WTC11 (cell line): ENCODE data around the gene MLXIP. TPM values are rescaled to one million over a fixed set of nuclear protein-coding genes. Genes with fewer than 3 reads are reported as not detected.

Experiments
- ATAC-seq: fragments of 200-7000 bp; cut with Tn5 transposase; 2 replicates; pipeline ENCODE4 v1.10.0; 2021; ENCODE audit warnings: mild to moderate bottlenecking, moderate library complexity
- CTCF ChIA-PET: fragments of 300-600 bp; sonication (Branson Sonifier 250); formaldehyde crosslinking; loops from one replicate; lab custom pipeline; 2021; ENCODE audit warnings: antibody characterized with exemption; lab: Charles Lee
- POLR2A ChIA-PET: fragments of 350-600 bp; sonication (Branson Sonifier 250); formaldehyde crosslinking; loops from one replicate; lab custom pipeline; 2021; ENCODE audit warnings: antibody characterized with exemption; lab: Charles Lee
- DNase-seq: peaks from one replicate; pipeline ENCODE4 v3.0.0; 2021; ENCODE audit warnings: low spot score
- H3K27ac Mint-ChIP-seq: 2 replicates; pipeline ENCODE4 v1.8.0; 2021; ENCODE audit warnings: mixed read lengths
- H3K27me3 Mint-ChIP-seq: 2 replicates; pipeline ENCODE4 v1.8.0; 2021; ENCODE audit warnings: low read depth, mild to moderate bottlenecking, moderate library complexity, mixed read lengths
- H3K36me3 Mint-ChIP-seq: 2 replicates; pipeline ENCODE4 v1.8.0; 2021; ENCODE audit warnings: mixed read lengths
- H3K4me1 Mint-ChIP-seq: 2 replicates; pipeline ENCODE4 v1.8.0; 2022; ENCODE audit warnings: mixed read lengths
- H3K4me3 Mint-ChIP-seq: 2 replicates; pipeline ENCODE4 v1.8.0; 2021; ENCODE audit warnings: mild to moderate bottlenecking, moderate library complexity, mixed read lengths
- H3K9me3 Mint-ChIP-seq: 2 replicates; pipeline ENCODE4 v1.8.0; 2021; ENCODE audit warnings: mixed read lengths
- AFF4 ChIP-seq: sonication (generic); formaldehyde crosslinking; IDR thresholded peaks from 2 replicates; pipeline ENCODE4 v1.8.1; 2023; ENCODE audit warnings: mild to moderate bottlenecking, missing genetic modification reagents, borderline replicate concordance
- AR ChIP-seq: fragments of 250-450 bp; sonication (Bioruptor Pico); IDR thresholded peaks from 2 replicates; pipeline ENCODE4 v1.9.0; 2021; ENCODE audit warnings: mild to moderate bottlenecking
- ARID4B ChIP-seq: sonication (generic); formaldehyde crosslinking; IDR thresholded peaks from 2 replicates; pipeline ENCODE4 v1.8.0; 2023; ENCODE audit warnings: missing genetic modification reagents, mild to moderate bottlenecking, borderline replicate concordance
- ATF1 ChIP-seq: sonication (generic); formaldehyde crosslinking; IDR thresholded peaks from 2 replicates; pipeline ENCODE4 v1.8.1; 2023; ENCODE audit warnings: mild to moderate bottlenecking, moderate library complexity, missing genetic modification reagents
- EMX1 ChIP-seq: fragments of 250-450 bp; sonication (Bioruptor Pico); IDR thresholded peaks from 2 replicates; pipeline ENCODE4 v1.8.0; 2021; ENCODE audit warnings: mild to moderate bottlenecking
- ESRRA ChIP-seq: sonication (generic); formaldehyde crosslinking; IDR thresholded peaks from 2 replicates; pipeline ENCODE4 v1.8.1; 2022; ENCODE audit warnings: mild to moderate bottlenecking, missing genetic modification reagents, borderline replicate concordance
- ETV6 ChIP-seq: sonication (generic); formaldehyde crosslinking; IDR thresholded peaks from 2 replicates; pipeline ENCODE4 v1.8.1; 2022; ENCODE audit warnings: mild to moderate bottlenecking, missing genetic modification reagents
- GABPB1 ChIP-seq: sonication (generic); formaldehyde crosslinking; IDR thresholded peaks from 2 replicates; pipeline ENCODE4 v1.8.1; 2023; ENCODE audit warnings: mild to moderate bottlenecking, missing genetic modification reagents
- IRF1 ChIP-seq: sonication (generic); formaldehyde crosslinking; IDR thresholded peaks from 2 replicates; pipeline ENCODE4 v1.8.0; 2023; ENCODE audit warnings: missing genetic modification reagents
- MXD4 ChIP-seq: fragments of 250-450 bp; sonication (Bioruptor Pico); IDR thresholded peaks from 2 replicates; pipeline ENCODE4 v1.8.0; 2021; ENCODE audit warnings: mild to moderate bottlenecking, moderate library complexity, borderline replicate concordance
- MYBL2 ChIP-seq: sonication (generic); formaldehyde crosslinking; IDR thresholded peaks from 2 replicates; pipeline ENCODE4 v1.8.1; 2023; ENCODE audit warnings: mild to moderate bottlenecking, moderate library complexity, missing genetic modification reagents
- NFATC4 ChIP-seq: fragments of 250-450 bp; sonication (Bioruptor Pico); IDR thresholded peaks from 2 replicates; pipeline ENCODE4 v1.9.0; 2021; ENCODE audit warnings: mild to moderate bottlenecking
- NFE2L1 ChIP-seq: sonication (generic); formaldehyde crosslinking; IDR thresholded peaks from 2 replicates; pipeline ENCODE4 v1.8.1; 2023; ENCODE audit warnings: missing genetic modification reagents
- NR3C1 ChIP-seq: sonication (generic); formaldehyde crosslinking; conservative IDR thresholded peaks from 2 replicates; pipeline ENCODE4 v1.8.1; 2023; ENCODE audit warnings: low read depth, mild to moderate bottlenecking, missing genetic modification reagents
- RORB ChIP-seq: fragments of 250-450 bp; sonication (Bioruptor Pico); IDR thresholded peaks from 2 replicates; pipeline ENCODE4 v1.9.0; 2021; ENCODE audit warnings: mild to moderate bottlenecking
- SP1 ChIP-seq: sonication (generic); formaldehyde crosslinking; conservative IDR thresholded peaks from 2 replicates; pipeline ENCODE4 v1.8.1; 2022; ENCODE audit warnings: missing genetic modification reagents
- TP53 ChIP-seq: sonication (generic); formaldehyde crosslinking; IDR thresholded peaks from 2 replicates; pipeline ENCODE4 v1.8.1; 2023; ENCODE audit warnings: mild to moderate bottlenecking, missing genetic modification reagents
- ZNF317 ChIP-seq: sonication (generic); formaldehyde crosslinking; IDR thresholded peaks from 2 replicates; pipeline ENCODE4 v1.8.1; 2023; ENCODE audit warnings: low read depth, mild to moderate bottlenecking, moderate library complexity, missing genetic modification reagents, borderline replicate concordance
- total RNA-seq: library from RNA; stranded (reverse); gene quantifications from 3 replicates; pipeline ENCODE4 v1.2.3, GENCODE V29; 2021
- TF ChIP-seq, protein P1 (sequence below): sonication (generic); formaldehyde crosslinking; IDR thresholded peaks from 2 replicates; pipeline ENCODE4 v1.8.1; 2022; ENCODE audit warnings: low read depth, mild to moderate bottlenecking, moderate library complexity, missing genetic modification reagents, borderline replicate concordance
- TF ChIP-seq, protein P2 (sequence below): fragments of 200-600 bp; IDR thresholded peaks from 2 replicates; pipeline ENCODE4 v1.8.0; 2022; ENCODE audit warnings: antibody characterized with exemption

MLXIP gene
- total RNA-seq, 1 experiment from 2014 or later = 49.4 TPM

GRCh38 chr12:122107261-122107660 lies 28.7 kb downstream of the MLXIP start:
- ATAC-seq (no peak), DNase-seq (no peak)
- TF ChIP-seq, protein P1, sequence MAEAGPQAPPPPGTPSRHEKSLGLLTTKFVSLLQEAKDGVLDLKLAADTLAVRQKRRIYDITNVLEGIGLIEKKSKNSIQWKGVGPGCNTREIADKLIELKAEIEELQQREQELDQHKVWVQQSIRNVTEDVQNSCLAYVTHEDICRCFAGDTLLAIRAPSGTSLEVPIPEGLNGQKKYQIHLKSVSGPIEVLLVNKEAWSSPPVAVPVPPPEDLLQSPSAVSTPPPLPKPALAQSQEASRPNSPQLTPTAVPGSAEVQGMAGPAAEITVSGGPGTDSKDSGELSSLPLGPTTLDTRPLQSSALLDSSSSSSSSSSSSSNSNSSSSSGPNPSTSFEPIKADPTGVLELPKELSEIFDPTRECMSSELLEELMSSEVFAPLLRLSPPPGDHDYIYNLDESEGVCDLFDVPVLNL (CRISPR knock-in tag) = no peak
- TF ChIP-seq MYBL2 (CRISPR knock-in tag) = no peak
- TF ChIP-seq SP1 (CRISPR knock-in tag) = no peak
- no peak for TF ChIP-seq ETV6
- no peak for TF ChIP-seq AR
- no peak for TF ChIP-seq RORB (CRISPR knock-in tag)
- TF ChIP-seq NR3C1 (CRISPR knock-in tag) = no peak
- TF ChIP-seq AFF4 (CRISPR knock-in tag) = no peak
- no peak for TF ChIP-seq ESRRA (CRISPR knock-in tag)
- no peak for TF ChIP-seq NFE2L1 (CRISPR knock-in tag)
- no peak for TF ChIP-seq GABPB1 (CRISPR knock-in tag)
- TF ChIP-seq EMX1 = no peak
- TF ChIP-seq, protein P2, sequence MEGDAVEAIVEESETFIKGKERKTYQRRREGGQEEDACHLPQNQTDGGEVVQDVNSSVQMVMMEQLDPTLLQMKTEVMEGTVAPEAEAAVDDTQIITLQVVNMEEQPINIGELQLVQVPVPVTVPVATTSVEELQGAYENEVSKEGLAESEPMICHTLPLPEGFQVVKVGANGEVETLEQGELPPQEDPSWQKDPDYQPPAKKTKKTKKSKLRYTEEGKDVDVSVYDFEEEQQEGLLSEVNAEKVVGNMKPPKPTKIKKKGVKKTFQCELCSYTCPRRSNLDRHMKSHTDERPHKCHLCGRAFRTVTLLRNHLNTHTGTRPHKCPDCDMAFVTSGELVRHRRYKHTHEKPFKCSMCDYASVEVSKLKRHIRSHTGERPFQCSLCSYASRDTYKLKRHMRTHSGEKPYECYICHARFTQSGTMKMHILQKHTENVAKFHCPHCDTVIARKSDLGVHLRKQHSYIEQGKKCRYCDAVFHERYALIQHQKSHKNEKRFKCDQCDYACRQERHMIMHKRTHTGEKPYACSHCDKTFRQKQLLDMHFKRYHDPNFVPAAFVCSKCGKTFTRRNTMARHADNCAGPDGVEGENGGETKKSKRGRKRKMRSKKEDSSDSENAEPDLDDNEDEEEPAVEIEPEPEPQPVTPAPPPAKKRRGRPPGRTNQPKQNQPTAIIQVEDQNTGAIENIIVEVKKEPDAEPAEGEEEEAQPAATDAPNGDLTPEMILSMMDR = no peak
- no peak for TF ChIP-seq MXD4 (CRISPR knock-in tag)
- TF ChIP-seq TP53 (CRISPR knock-in tag) = no peak
- TF ChIP-seq ARID4B = no peak
- TF ChIP-seq NFATC4 = no peak
- TF ChIP-seq IRF1 = no peak
- no peak for TF ChIP-seq ZNF317 (CRISPR knock-in tag)
- no peak for TF ChIP-seq ATF1 (CRISPR knock-in tag)
- Mint-ChIP-seq H3K27ac (0 out of 2 replicates have a peak overlapping the region, but pooled peaks have one; percentile 57), H3K36me3 (peaks cover 4% of the 10 kb centered on the region), H3K9me3 (peaks cover 5% of the 10 kb centered on the region), H3K4me3 (no peak overlapping the region), H3K27me3 (no peaks in the 10 kb centered on the region), H3K4me1 (peaks cover 6% of the 10 kb centered on the region)
- ChIA-PET CTCF (interaction anchor here (1.2 to 3.6 kb wide), 4 partner anchors 9 to 76 kb away, joined by 3 to 19 read pairs (median 4); no protein-coding TSS in a partner anchor), POLR2A (no interaction called here)
